ENCODE measurements around the gene NNAT.

The NNAT gene

GRCh38 chr20:37502654-37503053, 18.4 kb upstream of the NNAT start:
- DNase-seq (ENCODE audit: low spot score) = no peak

DNA sequence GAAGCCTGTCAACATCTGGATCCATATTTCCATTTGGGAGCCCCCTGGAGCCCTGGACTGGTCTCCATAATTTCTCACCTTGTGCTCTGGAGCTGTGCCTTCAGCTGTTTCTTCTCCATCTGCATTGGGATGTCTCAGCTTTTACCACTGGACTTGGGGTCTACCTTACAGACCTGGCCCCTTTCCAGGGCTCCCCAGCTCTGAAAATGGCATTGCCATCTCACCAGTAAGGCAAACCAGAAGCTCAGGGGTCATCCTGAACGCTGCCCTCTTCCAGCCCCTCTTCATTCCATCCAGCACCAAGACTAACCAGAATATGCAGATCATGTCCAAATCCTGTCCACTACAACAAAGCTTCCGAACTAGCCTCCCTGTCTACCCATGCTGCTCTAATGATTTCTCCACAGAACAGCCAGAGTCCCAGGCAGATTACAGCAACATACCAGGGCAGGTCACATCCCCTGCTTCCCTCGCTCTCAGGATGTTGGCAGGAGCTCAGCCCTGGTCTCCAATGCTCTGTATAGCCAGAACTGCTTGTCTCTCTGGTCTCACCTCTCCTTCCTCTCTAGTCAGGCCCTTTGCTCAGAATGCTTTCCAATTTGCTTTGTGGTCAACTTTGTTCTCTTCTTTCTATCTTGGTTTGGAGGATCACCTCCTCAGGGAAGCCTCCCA, 17.7 kb upstream of the NNAT start:
- DNase-seq (ENCODE audit: low spot score) = no peak

- DNase-seq (ENCODE audit: low spot score) = no peak
Measured at GRCh38 chr20:37504404-37505096, 16.5 kb upstream of the NNAT start.

DNA sequence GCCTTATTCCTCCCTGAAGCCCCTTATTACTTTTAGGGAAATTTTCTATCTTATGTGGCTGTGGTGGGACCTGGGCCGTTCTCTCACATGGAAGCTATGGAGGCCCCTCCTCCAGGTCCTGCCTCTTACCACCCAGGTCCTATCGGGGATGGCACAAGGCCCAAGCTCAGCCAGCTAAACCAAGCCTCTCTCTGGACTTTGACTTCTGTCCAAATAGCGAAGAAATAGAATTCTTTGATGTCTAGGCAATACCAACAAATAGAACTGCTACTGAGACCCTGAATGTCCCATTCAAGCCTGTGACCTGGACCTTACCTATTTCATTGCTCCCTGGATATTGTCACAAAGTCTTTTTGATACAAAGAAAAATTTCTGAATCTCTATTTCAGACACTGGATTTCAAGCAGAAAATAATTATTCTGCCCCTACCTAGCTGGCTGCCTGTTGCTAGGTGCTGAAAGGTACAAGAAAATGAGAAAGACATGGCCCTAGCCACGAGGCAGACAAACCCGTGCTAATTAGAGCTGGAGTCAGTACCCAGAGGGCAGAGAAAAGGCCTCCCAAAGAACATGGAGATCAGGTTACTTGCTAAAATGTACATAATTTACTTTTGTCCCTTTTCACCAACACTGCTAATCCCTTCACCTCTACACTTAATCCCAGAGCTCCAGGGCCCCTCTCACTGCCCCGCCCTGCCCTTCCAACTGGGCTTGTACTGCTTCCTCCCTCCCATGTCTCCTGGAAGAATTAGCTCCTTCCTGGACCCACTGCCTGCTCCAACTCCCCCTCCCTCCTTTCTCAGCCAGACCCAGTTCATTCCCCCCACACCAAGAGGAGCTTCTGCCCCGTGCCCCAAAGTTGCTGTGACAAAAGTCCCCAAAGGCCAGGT, 15.5 kb upstream of the NNAT start:
- DNase-seq (ENCODE audit: low spot score) = no peak

- DNase-seq (ENCODE audit: low spot score) = no peak
Measured at GRCh38 chr20:37506152-37506725, 14.8 kb upstream of the NNAT start.

GRCh38 chr20:37510226-37510625, 10.8 kb upstream of the NNAT start:
- DNase-seq (ENCODE audit: low spot score) = no peak

GRCh38 chr20:37511610-37512275, 9.3 kb upstream of the NNAT start:
- no peak for DNase-seq (ENCODE audit: low spot score)

- DNase-seq (ENCODE audit: low spot score) = no peak
Measured at GRCh38 chr20:37513779-37514359, 7.2 kb upstream of the NNAT start.

DNA sequence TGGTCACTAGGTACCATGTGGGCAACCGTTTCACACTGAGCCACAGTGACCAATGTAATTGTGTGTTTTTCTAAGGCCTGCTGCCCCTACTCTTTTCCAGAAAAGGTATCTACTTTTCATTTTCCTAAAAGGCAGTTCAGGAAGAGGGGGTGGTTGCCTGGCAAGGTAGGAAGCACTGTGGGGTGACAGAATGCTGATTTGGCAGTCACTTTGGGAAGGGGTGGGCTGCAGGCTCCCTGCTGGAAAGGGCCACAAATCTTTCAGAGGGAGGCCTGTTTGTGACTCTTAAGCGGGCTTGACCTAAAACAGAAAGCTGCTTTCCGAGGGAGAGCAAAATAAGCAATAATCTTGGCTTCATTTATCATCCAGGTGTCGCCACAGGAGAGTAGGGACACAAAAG, 5.2 kb upstream of the NNAT start:
- no peak for DNase-seq (ENCODE audit: low spot score)

DNA sequence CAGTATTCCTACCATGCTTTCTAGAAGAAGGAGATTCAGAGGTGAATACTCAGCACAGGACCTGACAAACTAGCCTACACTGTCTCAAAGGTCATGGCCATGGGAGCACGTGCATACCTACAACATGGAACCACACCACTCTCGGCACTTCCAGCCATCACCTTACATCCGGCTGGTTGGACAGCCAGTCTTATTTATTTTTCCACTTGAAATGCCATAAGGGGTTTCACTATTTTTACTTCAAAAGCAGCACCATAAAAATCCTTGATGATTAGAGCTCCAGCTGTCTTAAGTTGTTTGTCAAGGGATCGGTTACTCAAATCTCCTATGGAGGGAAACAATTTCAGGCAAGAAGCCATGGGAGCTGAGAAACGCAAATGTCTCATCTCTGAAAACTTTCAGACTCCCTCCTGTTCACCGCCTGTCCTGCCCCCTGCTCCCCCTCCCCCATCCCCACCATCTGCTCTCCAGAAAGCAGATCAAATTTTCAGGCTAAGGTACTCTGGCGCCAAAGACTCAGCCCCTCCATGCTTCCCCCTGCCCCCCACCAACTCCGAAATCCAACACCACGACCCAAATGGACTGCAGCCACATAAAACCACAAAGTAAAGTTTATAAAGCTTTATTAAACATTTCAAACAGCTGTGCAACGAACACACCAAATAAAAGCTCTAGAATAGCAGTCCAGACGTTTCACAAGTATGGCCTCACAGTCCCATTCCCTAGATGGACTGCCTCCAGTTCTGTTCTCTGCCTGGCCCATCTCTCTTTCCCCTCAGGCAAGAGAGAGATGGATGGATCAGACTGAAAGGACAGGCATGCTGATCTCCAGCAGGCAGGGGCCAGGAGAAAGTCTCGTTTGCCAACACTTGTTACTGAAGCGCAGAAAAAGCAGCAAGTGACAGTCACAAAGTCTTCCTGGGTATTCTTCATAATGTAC, 4.0 kb upstream of the NNAT start:
- no peak for DNase-seq (ENCODE audit: low spot score)

GRCh38 chr20:37518059-37518458, 3.0 kb upstream of the NNAT start:
- no peak for DNase-seq (ENCODE audit: low spot score)

GRCh38 chr20:37518606-37519507, 2.2 kb upstream of the NNAT start:
- DNase-seq (ENCODE audit: low spot score) = no peak

- no peak for DNase-seq (ENCODE audit: low spot score)
Measured at GRCh38 chr20:37519508-37520418, 1.3 kb upstream of the NNAT start.

DNA sequence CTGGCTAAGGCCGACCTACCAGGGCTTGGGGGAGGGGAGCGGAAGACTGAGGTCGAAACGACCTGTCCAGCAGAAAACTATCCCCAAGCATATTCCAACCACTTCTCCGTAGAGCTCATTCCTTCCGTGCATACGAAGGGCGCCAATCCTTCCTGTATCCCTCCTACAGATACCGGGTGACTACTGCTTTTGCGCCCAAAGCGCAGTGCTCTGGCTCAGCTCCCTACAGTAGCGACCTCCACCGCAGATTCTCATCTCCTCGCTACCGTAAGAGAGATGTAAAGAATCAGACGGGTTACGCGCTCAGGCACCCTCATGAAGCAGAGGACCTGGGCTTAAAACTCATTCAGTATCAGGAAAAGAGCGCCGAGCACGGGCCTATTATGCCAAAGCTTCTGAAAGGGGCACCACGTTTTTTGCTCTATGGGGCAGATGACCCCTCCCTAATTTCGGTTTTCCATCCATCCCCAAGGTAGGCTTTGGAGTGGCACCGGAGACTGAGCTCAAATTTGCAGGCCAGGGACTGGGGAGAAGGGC, 563 bp upstream of the NNAT start:
- DNase-seq (ENCODE audit: low spot score) = no peak

- no peak for DNase-seq (ENCODE audit: low spot score)
Measured at GRCh38 chr20:37522260-37523011, 1.4 kb downstream of the NNAT start.

- DNase-seq (ENCODE audit: low spot score) = no peak
Measured at GRCh38 chr20:37523012-37523391, 2.0 kb downstream of the NNAT start.
